ENCODE results near the gene CXCR4.

The CXCR4 gene

GRCh38 chr2:136117909-136118818, at the start of gene CXCR4:
Gene CXCR4, minus strand, starts transcription at chr2:136118149. Its CDS starts 89 bp downstream, at chr2:136118060.
- peak in 49 of 58 donors; percentile 7 to 77 (median 49) for DNase-seq

DNA sequence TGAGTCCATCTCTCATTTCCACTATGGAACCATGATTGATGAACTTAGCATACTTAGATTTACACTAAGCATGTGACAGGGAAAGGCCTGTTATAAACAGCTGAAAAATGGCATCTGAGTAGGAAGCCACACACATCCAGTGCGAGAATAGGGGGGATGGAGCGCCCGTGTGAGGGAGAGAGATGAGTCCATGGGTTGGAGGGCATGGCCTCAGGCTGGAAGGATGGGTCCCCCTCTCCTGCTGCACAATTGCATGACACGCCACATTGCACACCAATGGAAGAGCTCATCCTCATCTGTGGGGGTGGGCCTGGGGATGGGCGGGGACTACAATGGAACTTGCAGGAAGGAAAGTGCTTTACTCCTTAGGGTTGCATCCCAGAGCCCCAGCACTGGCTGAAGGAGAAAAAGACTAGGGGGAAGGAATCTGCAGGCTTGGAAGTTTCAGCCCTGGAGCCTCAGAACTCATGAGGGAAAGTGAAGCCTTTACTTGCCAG, 46.4 kb upstream of the CXCR4 start:
- no peak for DNase-seq

- DNase-seq: no peak
These were observed 44.5 kb upstream of the CXCR4 start for GRCh38 chr2:136162438-136162837.

GRCh38 chr2:136156411-136156810, 38.5 kb upstream of the CXCR4 start:
- no peak for DNase-seq

DNA sequence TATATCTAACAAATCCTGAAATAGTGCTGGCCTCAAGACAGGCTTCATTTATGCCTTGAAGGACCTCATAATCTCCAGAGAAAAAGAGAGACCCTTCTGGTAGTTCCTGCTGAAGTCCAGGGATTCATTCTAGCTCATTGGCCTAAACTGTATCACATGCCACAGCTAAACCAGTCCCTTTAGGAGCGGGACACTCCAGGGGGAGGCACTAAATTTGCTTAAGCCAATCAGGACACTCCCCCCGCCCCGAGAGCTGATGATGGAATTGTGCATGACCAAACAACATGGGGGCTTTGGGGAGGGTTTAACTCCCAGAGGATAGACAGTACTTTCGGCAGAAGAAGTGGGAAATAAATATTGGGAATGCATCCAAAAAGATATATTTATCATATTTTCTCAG, 36.4 kb upstream of the CXCR4 start:
- DNase-seq: no peak

DNA sequence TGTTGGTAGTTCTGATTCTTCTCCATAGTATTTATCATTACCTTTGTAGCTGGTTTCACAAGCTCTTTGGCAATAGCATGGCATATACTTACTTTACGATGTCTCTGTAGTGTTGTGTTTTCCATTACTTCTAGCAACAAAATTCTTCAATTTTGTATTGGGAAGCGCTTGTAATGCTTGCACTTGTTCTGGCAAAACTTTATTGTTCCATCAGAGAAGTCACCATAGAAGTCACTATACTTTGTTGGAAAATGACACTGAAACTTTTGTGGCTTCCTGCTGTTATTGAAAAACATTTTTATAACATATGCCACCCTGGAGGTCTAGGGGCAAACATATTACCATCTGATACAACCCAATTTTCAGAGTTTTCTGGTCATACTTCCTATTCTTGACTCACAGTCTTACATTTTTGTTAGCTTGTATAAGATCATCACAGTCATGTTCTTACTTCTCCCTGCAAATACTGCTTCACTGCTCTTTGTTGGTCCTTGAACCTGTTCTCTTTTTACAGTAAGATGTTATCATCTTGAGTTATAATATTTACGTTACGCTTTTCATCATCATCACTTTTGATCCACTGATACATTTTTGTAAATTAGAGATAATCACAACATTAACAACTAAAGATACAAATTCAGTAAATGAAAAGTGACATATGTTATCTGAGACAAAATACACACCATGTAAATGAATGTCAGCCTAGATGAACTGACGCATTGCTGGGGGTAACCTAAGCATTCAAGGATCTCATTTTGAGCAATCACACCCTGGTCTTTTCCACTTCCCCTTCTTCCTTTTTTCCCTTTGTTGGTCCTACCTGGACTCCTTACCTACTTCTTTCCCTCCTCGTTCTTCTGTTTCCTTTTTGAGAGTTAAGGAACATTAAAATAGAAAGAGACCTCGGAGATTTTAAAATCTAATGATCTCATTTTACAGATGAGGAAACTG, 33.3 kb upstream of the CXCR4 start:
- DNase-seq: no peak

DNA sequence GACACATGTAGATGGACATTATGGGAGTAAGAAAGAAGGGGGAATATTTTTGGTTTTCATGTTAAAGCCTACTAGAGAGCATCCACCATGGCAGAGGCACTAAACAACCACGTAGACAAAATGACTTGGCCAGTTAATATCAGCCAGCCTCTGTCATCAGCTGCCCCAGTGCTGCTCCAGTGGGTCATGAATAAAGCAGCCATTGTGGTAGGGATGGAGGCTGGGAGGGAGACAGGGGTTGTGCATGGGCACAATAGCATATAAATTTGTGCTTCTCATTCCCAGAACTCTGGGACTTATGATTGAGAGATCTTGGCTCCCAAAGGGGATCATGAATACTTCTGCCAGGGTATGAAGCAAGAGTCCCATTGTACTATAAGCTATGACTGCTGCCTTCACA, 31.1 kb upstream of the CXCR4 start:
- peak in 4 of 58 donors; percentile 9 to 31 (median 13) for DNase-seq

DNA sequence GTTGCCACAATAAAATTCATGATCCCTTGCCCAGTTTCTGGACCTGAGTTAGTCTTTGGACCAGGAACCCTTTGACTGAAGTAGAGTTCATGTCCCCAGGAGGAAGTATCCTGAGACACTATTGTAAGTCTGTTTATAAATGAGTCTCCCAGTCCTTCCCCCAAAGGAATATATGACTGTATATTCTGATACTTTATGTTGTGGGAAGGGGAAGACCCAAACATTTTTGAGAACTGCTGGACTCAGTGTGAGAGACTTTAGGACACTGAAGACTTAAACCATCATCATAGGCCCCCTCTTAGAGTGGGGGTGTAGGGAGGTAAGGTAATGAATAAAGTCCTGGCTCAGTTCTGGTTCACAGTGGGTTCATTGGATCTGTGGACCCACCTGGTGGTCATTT, 28.6 kb upstream of the CXCR4 start:
- no peak for DNase-seq

GRCh38 chr2:136143603-136144451, 25.9 kb upstream of the CXCR4 start:
- no peak for DNase-seq

DNA sequence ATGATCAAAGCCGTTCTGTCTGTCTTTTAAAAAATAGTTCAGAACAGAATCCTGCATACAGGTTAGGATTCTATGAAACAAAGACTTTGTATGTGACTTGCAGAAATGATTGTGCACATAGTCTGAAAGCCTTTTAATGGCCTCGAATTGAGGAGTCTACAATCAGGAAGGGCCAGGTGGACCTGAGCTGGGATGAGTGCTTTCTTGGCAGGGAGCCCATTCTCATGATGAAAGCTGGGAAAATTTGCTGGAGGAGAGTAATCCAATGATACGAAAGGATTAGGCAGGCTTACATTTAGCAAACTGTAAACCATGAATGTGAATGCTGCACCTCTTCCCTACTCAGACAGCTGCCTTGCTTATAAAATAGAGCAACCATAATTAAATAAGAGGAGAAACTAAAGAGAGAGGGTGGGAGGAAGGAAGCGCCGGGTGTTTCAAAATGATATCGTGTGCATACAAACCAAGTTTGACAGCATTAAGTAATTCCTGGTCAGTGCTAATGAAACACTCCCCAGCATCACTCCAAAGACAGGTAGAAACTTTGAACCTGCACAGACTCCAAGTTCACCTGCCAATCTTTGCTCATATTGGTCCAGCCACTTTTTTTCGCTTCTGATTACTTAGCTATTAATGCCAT, 23.7 kb upstream of the CXCR4 start:
- no peak for DNase-seq

DNA sequence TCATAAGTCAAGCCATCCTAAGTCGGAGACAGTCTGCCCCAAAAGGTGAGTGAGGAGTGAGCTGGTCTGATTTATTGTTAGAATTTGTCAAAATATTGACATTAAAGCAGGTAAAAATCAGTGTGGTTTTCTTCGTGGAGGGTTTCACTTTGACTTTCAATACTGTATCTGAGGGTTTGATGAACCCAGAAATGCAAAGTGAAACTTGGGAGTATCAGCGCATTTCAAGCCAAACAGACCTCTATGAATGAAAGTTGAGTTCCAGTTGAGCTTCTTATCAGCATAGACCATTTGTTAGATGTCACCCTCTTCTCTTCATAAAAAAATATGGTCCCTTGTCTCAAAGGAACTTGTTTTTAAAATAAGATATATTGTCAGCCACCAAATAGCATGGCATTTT, 21.7 kb upstream of the CXCR4 start:
- DNase-seq: no peak

- no peak for DNase-seq
These were observed 20.0 kb upstream of the CXCR4 start for GRCh38 chr2:136137982-136138381.

GRCh38 chr2:136136931-136137330, 19.0 kb upstream of the CXCR4 start:
- no peak for DNase-seq

DNA sequence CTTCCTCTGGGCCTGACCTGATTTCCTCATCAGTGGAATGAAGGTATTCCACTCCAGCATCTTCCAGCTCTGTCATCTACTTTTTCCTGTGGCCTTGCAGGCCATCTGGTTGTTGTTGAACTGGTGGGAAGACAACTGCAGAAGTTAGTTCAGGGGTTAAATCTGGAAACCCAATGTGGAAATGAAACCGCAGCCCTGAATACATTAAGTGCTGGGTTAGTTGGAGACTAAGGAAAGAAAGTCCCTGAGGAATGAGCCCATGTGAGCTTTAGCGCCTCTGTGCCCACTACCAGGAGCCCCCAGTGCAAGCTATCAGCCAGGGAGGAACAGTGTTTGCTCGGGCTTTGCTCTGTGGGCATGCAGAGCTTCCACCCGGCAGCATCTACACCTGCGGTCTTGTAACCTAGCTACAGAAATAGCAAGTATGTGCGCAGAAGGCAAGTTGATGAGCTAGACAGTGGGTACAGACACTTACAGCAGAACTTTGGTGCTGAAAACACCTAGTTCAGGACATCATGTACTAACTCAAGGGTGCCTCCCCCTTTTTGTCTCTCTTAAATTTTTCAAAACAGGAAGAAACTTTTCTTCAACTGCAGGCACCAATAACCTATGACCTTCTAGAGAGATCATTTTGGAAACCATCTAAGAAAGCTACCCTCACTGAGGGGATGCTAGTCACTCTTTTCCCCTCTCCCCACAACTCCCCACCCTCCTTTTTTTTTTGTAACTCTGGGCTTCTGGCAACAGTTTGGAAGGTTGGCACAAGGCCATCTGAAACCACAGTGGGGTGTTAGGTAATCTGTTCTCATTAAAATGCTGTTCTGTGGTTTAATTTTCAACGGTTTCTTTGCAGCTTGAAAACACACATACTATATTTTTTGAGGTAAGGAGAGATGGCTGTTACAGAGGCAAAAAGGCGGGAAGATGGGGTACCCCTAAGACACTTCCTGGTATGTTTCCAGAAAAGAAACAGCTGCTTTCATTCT, 18.3 kb upstream of the CXCR4 start:
- peak in 1 of 58 donors; percentile 30 for DNase-seq

DNA sequence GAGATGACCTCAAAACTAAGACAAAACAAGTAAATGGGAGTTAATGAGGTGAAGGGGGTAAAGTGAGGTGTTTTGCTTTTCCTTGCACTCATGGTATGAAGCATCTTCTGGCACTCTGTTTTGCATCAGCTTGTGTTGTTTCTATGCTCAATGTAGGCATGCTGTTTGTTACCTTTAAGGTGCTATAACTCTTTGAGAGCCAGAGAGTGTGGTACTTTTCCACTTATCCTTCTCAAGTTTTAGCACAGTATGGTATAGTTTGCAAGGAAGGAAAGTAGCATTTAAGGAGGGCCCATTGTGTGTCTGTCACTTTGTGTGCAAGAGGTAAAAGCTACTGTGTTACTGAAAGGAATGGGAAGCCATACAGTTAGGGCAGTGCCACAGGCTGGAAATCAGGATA, 17.5 kb upstream of the CXCR4 start:
- DNase-seq: no peak

DNA sequence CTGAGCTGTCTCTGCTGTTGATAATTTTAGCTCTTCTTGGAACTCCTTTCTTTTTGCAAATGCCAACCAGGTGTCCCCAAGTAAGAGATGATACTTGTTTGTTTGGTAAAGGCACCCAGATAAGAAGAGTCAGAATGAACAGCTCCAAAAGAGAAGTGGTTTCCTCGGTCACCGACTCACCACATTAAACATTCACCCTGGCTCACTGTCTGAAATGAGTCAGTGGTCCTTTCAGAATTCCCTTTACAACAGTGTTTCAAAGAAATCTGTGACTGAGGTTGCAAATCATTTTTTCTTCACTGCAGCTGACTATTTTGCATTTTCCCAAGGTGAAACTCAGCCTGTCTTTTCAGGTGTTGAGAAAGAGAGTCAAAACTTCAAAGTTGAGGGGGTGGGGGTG, 16.2 kb upstream of the CXCR4 start:
- DNase-seq: no peak

DNA sequence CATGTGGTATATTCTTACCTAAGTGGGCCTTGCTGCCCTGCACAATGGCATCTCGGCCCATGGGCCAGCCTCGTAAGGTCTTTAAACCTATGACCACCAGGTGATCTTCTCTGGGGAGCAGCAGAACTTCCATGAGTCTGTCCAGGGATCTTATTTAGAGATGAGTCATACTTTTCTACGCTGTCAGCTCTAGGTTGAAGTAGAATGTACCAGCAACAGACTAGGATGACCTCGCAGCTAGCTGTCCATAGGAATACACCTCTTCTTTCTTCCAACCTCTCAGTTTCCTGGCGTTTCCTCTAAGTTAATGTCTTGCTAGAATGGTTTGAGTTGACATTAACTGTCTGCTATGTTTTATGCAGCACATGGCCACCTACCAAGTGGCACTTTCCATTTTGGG, 15.6 kb upstream of the CXCR4 start:
- DNase-seq: no peak

- DNase-seq: no peak
These were observed 15.2 kb upstream of the CXCR4 start for GRCh38 chr2:136133176-136133575.

GRCh38 chr2:136132825-136133155, 14.8 kb upstream of the CXCR4 start:
- DNase-seq: no peak
